Stomach smooth muscle (tissue), 2 donors: ENCODE results near the gene RCHY1.

Experiments
- H3K27ac ChIP-seq: one replicate; pipeline ENCODE4 v1.7.0; 2013; ENCODE audit warnings: mild to moderate bottlenecking, low read length, inconsistent platforms
- H3K27me3 ChIP-seq, 2 donors: one replicate each; pipeline ENCODE4 v1.7.0; 2013; ENCODE audit warnings: low read length in 2 of 2; ENCODE audit not compliant: insufficient read depth in 2 of 2, control insufficient read depth in 1 of 2
- H3K36me3 ChIP-seq, 2 donors: one replicate each; pipeline ENCODE4 v1.7.0; 2013; ENCODE audit warnings: low read length in 2 of 2; ENCODE audit not compliant: control insufficient read depth in 2 of 2, insufficient read depth in 2 of 2
- H3K4me1 ChIP-seq: one replicate; pipeline ENCODE4 v1.7.0; 2013; ENCODE audit warnings: low read length; ENCODE audit not compliant: control insufficient read depth, insufficient read depth
- H3K4me3 ChIP-seq, 2 donors: one replicate each; pipeline ENCODE4 v1.7.0; 2013; ENCODE audit warnings: low read length in 2 of 2
- H3K9ac ChIP-seq, 2 donors: one replicate each; pipeline ENCODE4 v1.7.0; 2013; ENCODE audit warnings: low read length in 2 of 2, mild to moderate bottlenecking in 1 of 2
- H3K9me3 ChIP-seq, 2 donors: one replicate each; pipeline ENCODE4 v1.7.0; 2013; ENCODE audit warnings: low read length in 2 of 2; ENCODE audit not compliant: control insufficient read depth in 2 of 2
- donor health status: healthy.
- donor health status: Pancreatic carcinoma.

RCHY1 gene

DNA sequence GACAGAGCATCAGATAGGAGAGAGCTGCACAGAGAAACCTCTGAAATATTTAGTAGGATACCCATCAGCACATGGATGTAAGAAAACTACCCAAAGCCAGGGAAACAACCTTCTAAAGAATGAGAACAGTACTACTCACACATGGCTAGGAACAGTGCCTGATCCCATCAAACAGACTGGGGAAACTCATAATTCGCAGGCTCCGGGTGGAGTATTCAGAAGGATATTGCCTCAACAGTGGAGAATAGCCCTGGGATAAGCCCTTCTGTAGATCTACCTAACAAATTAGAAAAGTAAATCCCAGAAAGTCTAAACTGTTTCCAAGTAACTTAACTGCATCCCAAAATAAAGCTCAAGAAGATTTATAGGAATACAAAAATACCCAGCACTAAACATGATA is 17.8 kb downstream of the RCHY1 start:
- no peaks in the 10 kb centered on the region for H3K4me1 ChIP-seq
- peaks cover 0 to 21% of the 10 kb centered on the region in 2 donors for H3K36me3 ChIP-seq
- no peak overlapping the region for H3K27ac ChIP-seq

GRCh38 chr4:75495476-75495875 is 18.7 kb downstream of the RCHY1 start:
- no peak overlapping the region for H3K9ac ChIP-seq
- no peaks in the 10 kb centered on the region for H3K9me3 ChIP-seq
- H3K4me3 ChIP-seq: no peak overlapping the region
- H3K27ac ChIP-seq: no peak overlapping the region
- H3K36me3 ChIP-seq: peaks cover 2 to 21% of the 10 kb centered on the region in 2 donors
- H3K27me3 ChIP-seq: no peaks in the 10 kb centered on the region
- no peaks in the 10 kb centered on the region for H3K4me1 ChIP-seq

More for the DNA sequence above, 17.8 kb downstream of the RCHY1 start:
- Histone ChIP-seq H3K9ac (no peak overlapping the region), H3K27me3 (no peaks in the 10 kb centered on the region), H3K9me3 (no peaks in the 10 kb centered on the region), H3K4me3 (no peak overlapping the region)

DNA sequence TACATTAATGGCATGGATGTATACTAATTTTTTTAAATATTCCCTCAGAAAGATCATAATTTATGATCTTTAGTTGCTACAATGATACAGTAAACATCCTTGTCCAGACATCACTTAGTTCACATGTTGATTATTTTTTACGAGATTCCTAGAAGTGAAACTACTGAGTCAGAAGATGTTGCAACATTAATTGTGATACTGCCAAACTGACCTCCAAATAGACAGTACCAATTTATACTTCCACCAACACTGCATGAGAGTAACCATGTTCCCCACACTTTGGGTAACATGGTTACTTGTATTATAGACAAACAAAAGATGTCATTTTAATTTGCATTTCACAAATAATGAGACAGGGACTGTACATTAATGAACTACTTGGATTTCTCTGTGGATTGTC is 19.6 kb downstream of the RCHY1 start:
- Histone ChIP-seq H3K9ac (no peak overlapping the region), H3K27me3 (no peaks in the 10 kb centered on the region), H3K36me3 (peaks cover 6 to 24% of the 10 kb centered on the region in 2 donors), H3K4me1 (no peaks in the 10 kb centered on the region), H3K27ac (no peak overlapping the region), H3K4me3 (no peak overlapping the region), H3K9me3 (no peaks in the 10 kb centered on the region)

DNA sequence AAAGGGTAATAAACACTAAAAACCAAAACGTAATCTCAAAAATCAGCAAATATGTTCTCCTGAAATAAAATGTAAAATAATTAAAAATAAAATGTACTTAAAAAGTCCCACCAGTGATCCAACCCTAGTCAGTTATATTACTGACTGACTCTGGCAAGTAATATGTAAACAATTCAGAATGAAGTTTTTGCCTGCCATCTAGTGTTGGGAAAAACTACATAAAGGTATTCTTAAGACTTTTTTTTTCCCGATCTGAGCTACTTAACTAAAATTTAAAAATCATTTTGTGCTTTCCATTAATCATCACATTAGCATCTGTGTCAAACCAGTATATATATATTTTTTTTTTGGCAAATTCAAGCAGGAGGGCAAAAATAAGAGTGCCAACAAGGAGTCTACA is 24.0 kb downstream of the RCHY1 start:
- peaks cover 10 to 24% of the 10 kb centered on the region in 2 donors for H3K36me3 ChIP-seq
- no peaks in the 10 kb centered on the region for H3K27me3 ChIP-seq
- H3K4me1 ChIP-seq: no peaks in the 10 kb centered on the region
- no peak overlapping the region for H3K9ac ChIP-seq
- H3K27ac ChIP-seq: no peak overlapping the region
- H3K9me3 ChIP-seq: no peaks in the 10 kb centered on the region
- no peak overlapping the region for H3K4me3 ChIP-seq

DNA sequence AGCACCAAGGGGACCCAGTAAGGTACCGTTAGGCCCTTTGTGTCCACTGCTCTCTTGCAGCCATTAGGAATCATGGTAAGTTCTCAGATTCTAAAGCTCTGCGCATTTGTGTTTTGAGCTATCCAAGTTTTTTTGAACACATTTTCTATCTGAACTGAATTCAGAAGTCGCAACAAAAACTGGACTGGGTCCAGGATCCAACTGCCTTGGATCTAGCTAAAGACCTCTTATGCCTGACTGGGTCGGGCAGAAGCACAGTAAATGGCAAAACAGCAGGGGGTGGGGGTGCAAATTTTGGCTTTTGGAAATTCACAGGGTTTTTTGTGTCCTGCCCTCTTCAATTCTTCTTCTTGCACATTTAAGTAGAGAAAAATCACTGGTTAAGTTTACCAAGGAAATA is 30.0 kb downstream of the RCHY1 start:
- H3K4me1 ChIP-seq: no peaks in the 10 kb centered on the region
- H3K27ac ChIP-seq: no peak overlapping the region
- H3K9me3 ChIP-seq: no peaks in the 10 kb centered on the region
- no peaks in the 10 kb centered on the region for H3K27me3 ChIP-seq
- H3K36me3 ChIP-seq: peaks cover 16 to 32% of the 10 kb centered on the region in 2 donors
- H3K4me3 ChIP-seq: no peak overlapping the region
- H3K9ac ChIP-seq: no peak overlapping the region

DNA sequence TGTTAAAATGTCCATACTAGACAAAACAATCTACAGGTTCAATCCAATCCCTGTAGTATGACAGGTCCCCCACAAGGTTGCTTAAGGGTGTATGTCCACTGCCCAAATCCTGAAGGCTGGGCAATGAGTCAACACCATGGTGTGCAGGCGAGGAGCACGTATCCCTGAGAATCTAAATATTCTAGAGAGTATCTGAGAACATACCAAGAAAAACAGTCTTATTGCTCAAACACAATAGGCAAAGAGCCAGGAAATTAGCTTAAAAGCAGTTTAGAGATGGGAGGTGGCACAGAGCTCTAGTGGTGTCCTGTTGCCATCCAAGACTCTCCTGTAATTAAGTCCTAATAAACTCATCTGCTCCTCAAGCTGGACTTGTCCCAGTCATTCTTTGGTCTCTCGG is 37.0 kb downstream of the RCHY1 start:
- Histone ChIP-seq H3K27me3 (no peaks in the 10 kb centered on the region), H3K27ac (no peak overlapping the region), H3K9me3 (no peaks in the 10 kb centered on the region), H3K36me3 (peaks cover 16 to 18% of the 10 kb centered on the region in 2 donors), H3K4me1 (no peaks in the 10 kb centered on the region), H3K4me3 (no peak overlapping the region), H3K9ac (no peak overlapping the region)

- Histone ChIP-seq H3K9me3 (no peaks in the 10 kb centered on the region), H3K4me1 (no peaks in the 10 kb centered on the region), H3K36me3 (peaks cover 0 to 3% of the 10 kb centered on the region in 2 donors), H3K27me3 (no peaks in the 10 kb centered on the region), H3K4me3 (no peak overlapping the region), H3K27ac (no peak overlapping the region), H3K9ac (no peak overlapping the region)
These were observed 43.5 kb downstream of the RCHY1 start for GRCh38 chr4:75470738-75471137.

- Histone ChIP-seq H3K36me3 (peaks cover 0 to 3% of the 10 kb centered on the region in 2 donors), H3K9me3 (no peaks in the 10 kb centered on the region), H3K4me3 (no peak overlapping the region), H3K27me3 (no peaks in the 10 kb centered on the region), H3K4me1 (no peaks in the 10 kb centered on the region), H3K27ac (no peak overlapping the region), H3K9ac (no peak overlapping the region)
These were observed 44.3 kb downstream of the RCHY1 start for GRCh38 chr4:75469896-75470295.

DNA sequence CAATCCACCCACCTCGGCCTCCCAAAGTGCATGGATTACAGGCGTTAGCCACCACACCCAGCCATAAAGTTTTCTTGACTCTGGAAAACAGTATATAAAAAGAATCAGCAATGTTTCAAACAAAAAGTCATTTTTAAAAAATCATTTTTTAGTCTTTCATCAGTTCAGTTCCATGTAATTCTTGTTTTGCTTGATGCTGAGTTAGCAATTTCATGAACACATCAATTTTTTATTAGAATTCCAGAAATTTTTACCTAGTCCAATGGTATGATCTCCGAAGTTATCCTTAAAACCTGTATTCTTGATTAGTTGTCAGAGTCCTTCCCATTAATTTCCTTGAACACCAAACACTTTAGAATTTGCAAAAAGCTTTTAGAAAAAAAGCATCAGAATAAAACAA is 56.8 kb downstream of the RCHY1 start:
- no peak overlapping the region for H3K9ac ChIP-seq
- H3K9me3 ChIP-seq: peaks cover 1 to 8% of the 10 kb centered on the region in 2 donors
- H3K4me3 ChIP-seq: no peak overlapping the region
- no peak overlapping the region for H3K27ac ChIP-seq
- no peaks in the 10 kb centered on the region for H3K27me3 ChIP-seq
- H3K36me3 ChIP-seq: no peaks in the 10 kb centered on the region
- H3K4me1 ChIP-seq: no peaks in the 10 kb centered on the region

- Histone ChIP-seq H3K27ac (no peak overlapping the region), H3K36me3 (no peaks in the 10 kb centered on the region), H3K4me1 (no peaks in the 10 kb centered on the region), H3K27me3 (no peaks in the 10 kb centered on the region), H3K9me3 (peaks cover 2 to 3% of the 10 kb centered on the region in 2 donors), H3K4me3 (no peak overlapping the region), H3K9ac (no peak overlapping the region)
These were observed 80.1 kb downstream of the RCHY1 start for GRCh38 chr4:75434105-75434504.

GRCh38 chr4:75432683-75433082 is 81.5 kb downstream of the RCHY1 start:
- peaks cover 2 to 3% of the 10 kb centered on the region in 2 donors for H3K9me3 ChIP-seq
- H3K4me3 ChIP-seq: no peak overlapping the region
- no peak overlapping the region for H3K9ac ChIP-seq
- no peaks in the 10 kb centered on the region for H3K27me3 ChIP-seq
- no peak overlapping the region for H3K27ac ChIP-seq
- H3K36me3 ChIP-seq: no peaks in the 10 kb centered on the region
- H3K4me1 ChIP-seq: no peaks in the 10 kb centered on the region
